ENCODE data around the gene SLC22A14.

The SLC22A14 gene

GRCh38 chr3:38271553-38271952 is 10.5 kb upstream of the SLC22A14 start:
- Histone ChIP-seq H3K4me3 (ENCODE audit: insufficient read length, low read depth) (no peak overlapping the region), H3K4me1 (ENCODE audit: insufficient read depth, insufficient read length) (no peaks in the 10 kb centered on the region), H3K9me3 (ENCODE audit: insufficient read depth, low read length) (no peaks in the 10 kb centered on the region), H3K36me3 (ENCODE audit: insufficient read depth, insufficient read length, low read length) (no peaks in the 10 kb centered on the region), H3K9ac (ENCODE audit: insufficient read length, low read depth) (no peak overlapping the region), H3K27me3 (ENCODE audit: insufficient read depth, insufficient read length) (no peaks in the 10 kb centered on the region)
- no peak for DNase-seq (ENCODE audit: low read depth, low spot score)
- TF ChIP-seq SUZ12 (IDR thresholded peaks at IDR 0.05; ENCODE audit: extremely low read depth, insufficient read depth, insufficient read length) (no peak), YY1 (IDR thresholded peaks at IDR 0.05; ENCODE audit: insufficient read depth, insufficient read length) (no peak), ZNF274 (IDR thresholded peaks at IDR 0.05; ENCODE audit: low read depth, low read length) (no peak)

DNA sequence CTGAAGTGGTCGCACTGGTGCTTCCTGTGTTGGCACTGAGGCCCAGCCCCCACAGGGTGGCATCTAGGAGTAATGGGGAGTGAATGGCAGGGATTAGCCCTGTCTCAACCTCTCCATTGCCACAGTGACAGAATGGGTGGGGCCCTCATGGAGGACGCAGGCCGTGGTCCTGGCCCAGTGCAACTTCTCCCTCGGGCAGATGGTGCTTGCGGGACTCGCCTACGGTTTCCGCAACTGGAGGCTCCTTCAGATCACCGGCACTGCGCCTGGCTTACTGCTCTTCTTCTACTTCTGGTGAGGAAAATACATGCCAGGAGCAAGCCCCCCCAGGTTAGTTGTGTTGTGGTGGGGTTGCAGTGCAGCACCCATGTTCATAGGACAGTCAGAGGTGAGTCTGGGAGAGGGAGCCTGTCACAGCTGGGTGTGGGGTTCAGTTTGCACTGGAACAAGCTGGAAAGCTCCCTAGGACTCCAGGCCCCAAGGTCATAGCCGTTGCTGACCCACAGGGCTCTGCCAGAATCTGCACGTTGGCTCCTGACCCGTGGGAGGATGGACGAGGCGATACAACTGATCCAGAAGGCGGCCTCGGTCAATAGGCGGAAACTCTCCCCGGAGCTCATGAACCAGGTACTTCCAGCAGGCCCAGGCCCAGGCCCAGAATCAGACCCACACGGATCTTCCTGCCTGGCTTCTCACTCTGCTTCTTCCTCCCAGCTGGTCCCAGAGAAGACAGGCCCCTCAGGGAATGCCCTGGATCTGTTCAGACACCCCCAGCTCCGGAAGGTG is 7.0 kb upstream of the SLC22A14 start:
- DNase-seq (ENCODE audit: low read depth, low spot score): no peak

DNA sequence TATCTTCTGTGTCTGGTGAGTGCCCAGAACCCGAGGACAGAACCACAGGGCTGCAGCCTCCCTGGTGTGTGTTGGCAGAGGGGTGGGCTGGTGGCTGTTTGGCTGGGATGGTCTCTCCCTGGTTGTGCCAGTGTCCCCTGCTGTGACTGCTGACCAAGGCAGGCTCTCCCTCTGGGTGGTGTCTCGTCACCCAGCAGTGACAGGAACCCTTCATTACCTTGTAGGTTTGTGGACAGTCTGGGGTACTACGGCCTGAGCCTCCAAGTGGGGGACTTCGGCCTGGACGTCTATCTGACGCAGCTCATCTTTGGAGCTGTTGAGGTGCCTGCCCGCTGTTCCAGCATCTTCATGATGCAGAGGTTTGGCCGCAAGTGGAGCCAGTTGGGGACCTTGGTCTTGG is 6.4 kb upstream of the SLC22A14 start:
- no peaks in the 10 kb centered on the region for H3K27me3 ChIP-seq (ENCODE audit: insufficient read depth, insufficient read length)
- no peak for DNase-seq (ENCODE audit: low read depth, low spot score)
- H3K4me3 ChIP-seq (ENCODE audit: insufficient read length, low read depth): no peak overlapping the region
- H3K9me3 ChIP-seq (ENCODE audit: insufficient read depth, low read length): no peaks in the 10 kb centered on the region
- no peak for TF ChIP-seq SUZ12 (IDR thresholded peaks at IDR 0.05; ENCODE audit: extremely low read depth, insufficient read depth, insufficient read length)
- TF ChIP-seq ZNF274 (IDR thresholded peaks at IDR 0.05; ENCODE audit: low read depth, low read length): no peak
- no peak for TF ChIP-seq YY1 (IDR thresholded peaks at IDR 0.05; ENCODE audit: insufficient read depth, insufficient read length)
- no peaks in the 10 kb centered on the region for H3K36me3 ChIP-seq (ENCODE audit: insufficient read depth, insufficient read length, low read length)
- no peaks in the 10 kb centered on the region for H3K4me1 ChIP-seq (ENCODE audit: insufficient read depth, insufficient read length)
- H3K9ac ChIP-seq (ENCODE audit: insufficient read length, low read depth): no peak overlapping the region

More for the DNA sequence above, 7.0 kb upstream of the SLC22A14 start:
- H3K9ac ChIP-seq (ENCODE audit: insufficient read length, low read depth): no peak overlapping the region
- H3K36me3 ChIP-seq (ENCODE audit: insufficient read depth, insufficient read length, low read length): no peaks in the 10 kb centered on the region
- no peaks in the 10 kb centered on the region for H3K9me3 ChIP-seq (ENCODE audit: insufficient read depth, low read length)
- H3K27me3 ChIP-seq (ENCODE audit: insufficient read depth, insufficient read length): no peaks in the 10 kb centered on the region
- no peaks in the 10 kb centered on the region for H3K4me1 ChIP-seq (ENCODE audit: insufficient read depth, insufficient read length)
- TF ChIP-seq SUZ12 (IDR thresholded peaks at IDR 0.05; ENCODE audit: extremely low read depth, insufficient read depth, insufficient read length): no peak
- no peak for TF ChIP-seq YY1 (IDR thresholded peaks at IDR 0.05; ENCODE audit: insufficient read depth, insufficient read length)
- TF ChIP-seq ZNF274 (IDR thresholded peaks at IDR 0.05; ENCODE audit: low read depth, low read length): no peak
- H3K4me3 ChIP-seq (ENCODE audit: insufficient read length, low read depth): no peak overlapping the region

GRCh38 chr3:38276081-38276916 is 5.8 kb upstream of the SLC22A14 start:
- H3K9me3 ChIP-seq (ENCODE audit: insufficient read depth, low read length): no peaks in the 10 kb centered on the region
- H3K27me3 ChIP-seq (ENCODE audit: insufficient read depth, insufficient read length): no peaks in the 10 kb centered on the region
- DNase-seq (ENCODE audit: low read depth, low spot score): no peak
- H3K4me3 ChIP-seq (ENCODE audit: insufficient read length, low read depth): no peak overlapping the region
- H3K4me1 ChIP-seq (ENCODE audit: insufficient read depth, insufficient read length): no peaks in the 10 kb centered on the region
- H3K9ac ChIP-seq (ENCODE audit: insufficient read length, low read depth): no peak overlapping the region
- no peak for TF ChIP-seq ZNF274 (IDR thresholded peaks at IDR 0.05; ENCODE audit: low read depth, low read length)
- no peak for TF ChIP-seq YY1 (IDR thresholded peaks at IDR 0.05; ENCODE audit: insufficient read depth, insufficient read length)
- TF ChIP-seq SUZ12 (IDR thresholded peaks at IDR 0.05; ENCODE audit: extremely low read depth, insufficient read depth, insufficient read length): no peak
- H3K36me3 ChIP-seq (ENCODE audit: insufficient read depth, insufficient read length, low read length): no peaks in the 10 kb centered on the region

DNA sequence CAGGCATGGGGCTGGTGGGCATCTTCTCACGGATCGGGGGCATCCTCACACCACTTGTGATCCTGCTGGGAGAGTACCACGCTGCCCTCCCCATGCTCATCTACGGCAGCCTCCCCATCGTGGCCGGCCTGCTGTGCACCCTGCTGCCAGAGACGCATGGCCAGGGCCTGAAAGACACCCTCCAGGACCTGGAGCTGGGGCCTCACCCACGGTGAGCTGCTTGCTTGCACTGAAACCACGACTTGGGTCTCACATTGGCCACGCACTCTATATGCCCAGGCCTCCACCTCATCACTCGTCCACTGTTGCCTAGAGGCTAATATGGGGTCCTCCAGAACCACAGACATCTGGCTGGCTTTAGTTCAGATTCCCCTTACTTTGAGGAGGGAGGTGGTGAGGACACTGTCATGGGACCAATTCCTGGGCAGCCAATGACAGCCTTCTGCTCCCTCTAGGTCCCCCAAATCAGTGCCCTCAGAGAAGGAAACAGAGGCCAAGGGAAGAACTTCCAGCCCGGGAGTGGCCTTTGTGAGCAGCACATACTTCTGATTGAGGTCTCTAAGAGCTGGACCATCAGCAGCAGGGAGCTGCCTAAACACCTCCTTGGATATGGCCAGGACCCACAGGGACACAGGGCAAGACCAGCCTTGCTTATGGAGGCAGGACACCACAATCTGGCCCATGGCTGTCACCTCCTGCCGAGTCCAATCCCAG is 5.0 kb upstream of the SLC22A14 start:
- DNase-seq (ENCODE audit: low read depth, low spot score): no peak
- H3K4me3 ChIP-seq (ENCODE audit: insufficient read length, low read depth): no peak overlapping the region
- no peak overlapping the region for H3K9ac ChIP-seq (ENCODE audit: insufficient read length, low read depth)
- no peak for TF ChIP-seq ZNF274 (IDR thresholded peaks at IDR 0.05; ENCODE audit: low read depth, low read length)
- TF ChIP-seq YY1 (IDR thresholded peaks at IDR 0.05; ENCODE audit: insufficient read depth, insufficient read length): no peak
- TF ChIP-seq SUZ12 (IDR thresholded peaks at IDR 0.05; ENCODE audit: extremely low read depth, insufficient read depth, insufficient read length): no peak
- no peaks in the 10 kb centered on the region for H3K4me1 ChIP-seq (ENCODE audit: insufficient read depth, insufficient read length)
- no peaks in the 10 kb centered on the region for H3K27me3 ChIP-seq (ENCODE audit: insufficient read depth, insufficient read length)
- no peaks in the 10 kb centered on the region for H3K36me3 ChIP-seq (ENCODE audit: insufficient read depth, insufficient read length, low read length)
- no peaks in the 10 kb centered on the region for H3K9me3 ChIP-seq (ENCODE audit: insufficient read depth, low read length)

DNA sequence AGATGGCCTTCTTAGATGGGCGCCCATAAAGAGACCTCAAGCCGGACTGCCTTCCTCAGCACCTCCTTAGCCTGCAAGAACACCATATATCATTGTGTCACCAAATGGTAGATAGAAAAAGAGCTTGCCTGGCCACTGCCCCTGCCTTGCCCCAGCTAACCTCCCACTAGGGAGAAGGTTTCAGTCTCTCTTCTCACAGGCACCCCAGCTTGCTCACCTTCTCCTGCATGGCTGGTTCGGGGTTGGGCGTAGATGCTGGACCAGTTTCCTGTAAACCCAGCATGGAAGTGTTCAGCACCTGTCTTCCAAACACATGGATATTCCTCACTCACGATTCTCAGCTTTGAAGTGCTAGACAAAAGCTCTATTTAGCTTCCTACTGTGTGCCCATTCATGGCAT is 3.3 kb upstream of the SLC22A14 start:
- Histone ChIP-seq H3K27me3 (ENCODE audit: insufficient read depth, insufficient read length) (no peaks in the 10 kb centered on the region), H3K4me3 (ENCODE audit: insufficient read length, low read depth) (no peak overlapping the region), H3K4me1 (ENCODE audit: insufficient read depth, insufficient read length) (no peaks in the 10 kb centered on the region), H3K9me3 (ENCODE audit: insufficient read depth, low read length) (no peaks in the 10 kb centered on the region), H3K9ac (ENCODE audit: insufficient read length, low read depth) (no peak overlapping the region), H3K36me3 (ENCODE audit: insufficient read depth, insufficient read length, low read length) (no peaks in the 10 kb centered on the region)
- no peak for DNase-seq (ENCODE audit: low read depth, low spot score)
- TF ChIP-seq SUZ12 (IDR thresholded peaks at IDR 0.05; ENCODE audit: extremely low read depth, insufficient read depth, insufficient read length) (no peak), YY1 (IDR thresholded peaks at IDR 0.05; ENCODE audit: insufficient read depth, insufficient read length) (no peak)
